HL-60 (cell line): ENCODE results near the gene FANCI.

Experiments used
- DNase-seq, 2 experiments: peaks; one replicate each; pipeline ENCODE4 v3.0.0-alpha.2; 2010 to 2020; ENCODE audit warnings: low read depth in 1 of 2, low spot score in 1 of 2
- H3K27ac ChIP-seq: fragments of 250-450 bp; sonication (Bioruptor Pico); replicated peaks from 2 replicates; pipeline ENCODE4 v1.5.1; 2020; ENCODE audit warnings: mild to moderate bottlenecking, moderate library complexity
- H3K27me3 ChIP-seq: fragments of 250-450 bp; sonication (Bioruptor Pico); 2 replicates; pipeline ENCODE4 v1.5.1; 2021; ENCODE audit warnings: mild to moderate bottlenecking, moderate library complexity; ENCODE audit not compliant: insufficient read depth, poor library complexity, severe bottlenecking
- H3K4me3 ChIP-seq: replicated peaks from 2 replicates; pipeline ENCODE4 v1.5.1; 2011; ENCODE audit warnings: mild to moderate bottlenecking, control low read depth, low read length; ENCODE audit not compliant: insufficient read depth
- CTCF ChIP-seq: IDR thresholded peaks from one replicate; pipeline ENCODE4 v1.5.1; 2011; ENCODE audit warnings: low read length, control low read depth, inconsistent platforms; ENCODE audit not compliant: insufficient read depth
- GABPA ChIP-seq: IDR thresholded peaks from 2 replicates; pipeline ENCODE4 v1.6.1; 2012; ENCODE audit warnings: low read depth
- POLR2AphosphoS5 ChIP-seq: IDR thresholded peaks from 2 replicates; pipeline ENCODE4 v1.6.1; 2012; ENCODE audit warnings: low read depth
- REST ChIP-seq: IDR thresholded peaks from 2 replicates; pipeline ENCODE4 v1.6.1; 2012; ENCODE audit warnings: low read depth; ENCODE audit not compliant: insufficient replicate concordance
- SPI1 ChIP-seq: IDR thresholded peaks from 2 replicates; pipeline ENCODE4 v1.6.1; 2012; ENCODE audit warnings: low read depth, mild to moderate bottlenecking, borderline replicate concordance

The FANCI gene

GRCh38 chr15:89198196-89198595 lies 45.6 kb upstream of the FANCI start:
- no peak for DNase-seq
- TF ChIP-seq REST, result no peak
- H3K27me3 ChIP-seq, result no peaks in the 10 kb centered on the region
- H3K4me3 ChIP-seq, result no peak overlapping the region
- H3K27ac ChIP-seq, result no peak overlapping the region

- no peak overlapping the region for H3K4me3 ChIP-seq
- no peak overlapping the region for H3K27ac ChIP-seq
- no peak for DNase-seq
- no peaks in the 10 kb centered on the region for H3K27me3 ChIP-seq
- TF ChIP-seq CTCF (no peak), GABPA (no peak), POLR2AphosphoS5 (no peak), REST (no peak), SPI1 (no peak)
Measured at GRCh38 chr15:89198934-89199333, 44.8 kb upstream of the FANCI start.

- TF ChIP-seq POLR2AphosphoS5, result no peak
- TF ChIP-seq REST, result no peak
- TF ChIP-seq SPI1, result no peak
- TF ChIP-seq GABPA, result no peak
- no peak for TF ChIP-seq CTCF
- Histone ChIP-seq H3K27ac (no peak overlapping the region), H3K4me3 (no peak overlapping the region), H3K27me3 (no peaks in the 10 kb centered on the region)
- no peak for DNase-seq
Measured at GRCh38 chr15:89199746-89200145, 44.0 kb upstream of the FANCI start.

GRCh38 chr15:89200182-89200581 lies 43.6 kb upstream of the FANCI start:
- no peak for TF ChIP-seq POLR2AphosphoS5
- Histone ChIP-seq H3K4me3 (no peak overlapping the region), H3K27ac (no peak overlapping the region), H3K27me3 (no peaks in the 10 kb centered on the region)
- no peak for DNase-seq
